NOMO-1 treated with dmso at 0.1 percent for 144 hours (cell line): ENCODE measurements around the gene SMIM12.

Source experiments
- DNase-seq: peaks from one replicate; lab custom pipeline; 2025; ENCODE audit not compliant: unreplicated experiment; lab: John Stamatoyannopoulos, UW

The SMIM12 gene, protein sequence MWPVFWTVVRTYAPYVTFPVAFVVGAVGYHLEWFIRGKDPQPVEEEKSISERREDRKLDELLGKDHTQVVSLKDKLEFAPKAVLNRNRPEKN

DNA sequence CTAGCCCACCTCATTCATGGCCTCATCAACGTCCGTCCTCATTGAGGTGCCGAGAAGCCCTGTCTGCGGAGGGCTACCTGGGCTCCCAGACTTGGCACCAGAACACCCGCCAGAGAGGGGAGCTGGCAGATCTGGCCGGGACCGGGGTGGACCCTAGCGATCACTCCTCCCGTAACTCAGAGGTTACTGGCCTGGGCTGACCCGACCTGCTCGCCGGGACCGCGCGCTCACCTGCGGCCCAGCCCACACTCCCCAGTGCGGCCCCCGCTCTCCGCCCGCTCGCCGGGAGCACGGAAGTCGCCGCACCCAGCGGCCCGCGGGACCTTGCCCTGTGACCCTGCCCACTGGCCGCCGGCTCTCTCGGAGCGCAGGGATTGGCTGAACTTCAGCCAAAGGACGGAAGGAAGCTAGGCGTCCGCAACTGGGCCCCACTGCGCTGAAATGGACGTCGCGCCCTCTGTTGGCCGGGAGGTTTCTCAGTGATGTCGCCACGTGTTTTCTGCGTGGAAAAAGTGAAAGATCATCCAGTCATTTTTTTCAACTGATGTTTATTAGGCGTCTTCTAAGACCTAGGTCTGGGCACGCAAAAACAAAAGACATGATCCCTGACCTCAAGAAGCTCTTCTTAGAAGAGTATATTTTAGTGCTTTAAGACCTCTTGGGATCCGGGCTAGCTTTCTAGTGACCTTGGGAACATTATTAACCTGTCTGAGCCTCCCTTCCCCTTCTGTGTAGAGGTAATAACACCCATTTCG is at the start of gene SMIM12:
Gene SMIM12, minus strand, starts transcription at position 304 of the 755 bp plus-strand sequence. CDS start 3,772 bp downstream, outside the sequence.
- peak; percentile 91 for DNase-seq

DNA sequence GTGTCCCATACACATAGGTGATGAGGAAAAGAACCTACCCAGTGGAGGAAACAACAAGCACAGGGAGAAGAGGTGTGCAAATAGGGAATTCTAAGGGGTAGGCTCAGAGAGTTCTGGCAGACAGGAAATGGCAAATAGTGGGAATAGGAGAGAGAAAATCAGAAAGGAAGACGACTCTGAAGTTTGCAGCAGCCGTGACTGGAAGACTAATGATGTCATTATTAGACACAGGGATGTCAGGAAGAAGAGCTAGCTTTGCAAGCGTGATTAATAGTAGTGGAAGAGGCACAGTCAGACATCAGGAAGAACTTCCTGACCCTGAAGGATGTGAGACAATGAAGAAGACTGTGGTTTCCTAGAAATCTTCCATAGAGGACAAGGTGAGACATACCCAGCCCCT is 48.8 kb upstream of the SMIM12 start:
- DNase-seq = no peak

DNA sequence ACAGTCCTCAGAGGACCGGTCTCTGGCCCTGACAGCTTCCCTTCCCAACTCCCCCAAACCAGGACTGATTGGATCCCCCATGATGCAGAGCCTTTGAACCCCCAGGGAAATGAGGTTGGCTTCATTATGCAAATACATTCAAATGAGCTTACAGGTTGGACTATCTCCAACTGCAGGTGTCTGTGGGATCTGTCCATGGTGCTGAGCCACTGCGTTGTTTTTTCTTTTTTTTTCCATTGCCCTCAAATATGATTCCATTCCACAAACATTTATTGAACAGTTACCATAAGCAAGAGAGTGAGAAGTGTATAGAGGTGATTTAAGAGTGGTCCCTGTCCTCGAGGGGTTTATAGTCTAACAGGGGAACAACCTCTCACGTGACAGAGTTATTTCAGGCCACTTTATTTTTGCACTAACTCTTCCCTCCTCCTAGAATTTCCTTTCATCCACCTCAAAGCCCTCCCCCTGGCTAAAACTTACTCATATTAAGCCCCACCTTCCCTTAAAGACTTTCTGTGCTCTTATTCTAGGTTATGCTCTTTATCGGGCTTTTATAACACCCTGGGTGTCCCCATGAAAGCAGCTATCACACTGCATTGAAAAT is 48.0 kb upstream of the SMIM12 start:
- DNase-seq = no peak

DNA sequence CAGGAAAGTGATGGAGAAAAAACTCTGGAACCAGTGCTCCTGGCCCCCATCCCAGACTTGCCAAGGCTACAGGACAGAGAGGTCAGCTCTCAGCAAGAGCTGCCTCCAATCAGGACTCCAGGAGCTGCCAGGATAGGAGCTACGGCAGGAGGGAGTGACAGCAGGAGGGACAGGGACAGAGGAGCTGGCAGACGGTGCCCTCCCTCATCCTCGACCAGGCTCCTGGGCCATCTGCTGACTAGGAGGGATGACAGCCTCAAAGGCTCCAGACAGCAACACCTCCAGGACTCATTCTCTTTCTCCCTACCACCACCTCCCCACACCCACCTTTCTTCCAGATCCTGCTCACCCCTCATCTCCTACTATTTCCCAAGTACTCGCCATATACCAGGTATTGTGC is 47.2 kb upstream of the SMIM12 start:
- no peak for DNase-seq

DNA sequence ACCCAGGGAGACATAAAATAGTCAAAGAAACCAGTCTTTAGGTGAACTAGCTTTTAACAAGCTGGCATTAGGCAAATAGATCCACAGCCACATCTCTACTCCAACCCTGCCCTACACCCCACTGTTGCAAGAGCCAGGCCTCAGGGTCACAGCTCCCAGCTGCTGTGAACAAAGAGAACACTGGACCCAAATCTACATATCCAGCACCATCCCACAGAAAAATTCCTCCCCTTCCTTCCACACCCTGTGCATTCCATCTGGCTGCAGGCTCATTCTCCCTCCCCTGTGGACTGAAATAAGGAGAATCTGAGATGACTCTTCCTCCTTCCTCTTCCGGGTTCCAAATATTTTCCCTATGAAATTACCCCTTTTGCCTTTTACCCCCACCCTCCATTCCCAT is 46.7 kb upstream of the SMIM12 start:
- DNase-seq = no peak

DNA sequence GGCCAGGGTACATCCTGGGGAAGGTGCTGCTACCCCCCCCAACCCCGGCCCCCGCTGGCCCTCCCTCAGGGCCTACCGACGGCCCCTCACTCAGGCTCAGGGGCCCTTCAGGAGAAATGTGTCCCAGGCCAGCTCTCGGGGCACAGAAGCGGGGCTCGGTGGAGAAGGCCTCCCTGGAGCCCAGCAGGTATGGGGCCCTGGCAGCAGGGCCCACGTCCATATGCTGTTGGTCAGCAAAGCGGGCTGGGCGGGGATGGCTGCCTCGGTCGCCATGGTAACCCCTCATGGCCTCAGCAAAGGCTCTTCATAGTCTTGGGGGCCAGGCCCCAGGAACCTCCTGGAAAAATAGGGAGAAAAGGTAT is 45.5 kb upstream of the SMIM12 start:
- no peak for DNase-seq

DNA sequence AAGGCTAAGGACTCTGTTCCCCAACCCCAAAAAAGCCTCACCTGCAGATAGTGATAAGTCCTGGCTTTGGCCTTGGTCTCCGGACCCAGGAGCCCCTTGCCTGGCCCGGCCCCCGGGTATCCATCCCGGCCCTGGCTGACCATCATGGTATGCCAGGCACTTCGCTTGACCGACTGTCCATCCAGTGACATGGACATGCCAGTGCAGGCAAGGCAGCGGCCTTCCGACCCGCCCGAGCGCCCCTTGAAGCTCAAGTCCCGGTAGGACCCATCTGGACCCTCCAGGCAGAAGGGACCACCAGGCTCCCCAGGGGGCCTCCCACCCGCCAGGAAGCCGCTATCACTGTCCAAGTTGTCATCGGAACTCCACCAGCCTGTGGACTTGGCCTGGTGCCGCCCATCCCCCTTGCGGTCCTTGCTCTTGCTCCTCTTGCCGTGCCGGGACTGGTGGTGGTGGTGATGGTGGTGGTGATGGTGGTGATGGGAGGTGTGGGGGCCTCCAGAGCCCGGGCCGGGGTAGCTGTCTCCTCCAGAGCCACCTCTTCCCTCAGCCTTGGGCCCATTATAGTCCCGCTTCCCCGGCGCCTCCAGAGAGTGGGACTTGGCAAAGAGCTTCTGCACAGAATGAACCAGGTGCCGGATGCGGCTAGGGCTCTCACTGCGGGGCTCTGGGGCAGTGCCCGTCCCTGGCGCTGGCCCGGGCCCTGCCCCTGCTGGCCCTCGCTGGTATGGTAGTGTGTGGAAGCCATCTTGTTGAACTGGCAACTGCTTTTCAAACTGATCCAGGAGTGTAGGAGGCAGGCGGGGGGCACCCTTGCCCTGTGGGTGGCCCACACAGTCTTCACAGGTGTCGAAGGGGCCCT is 44.9 kb upstream of the SMIM12 start:
- no peak for DNase-seq

DNA sequence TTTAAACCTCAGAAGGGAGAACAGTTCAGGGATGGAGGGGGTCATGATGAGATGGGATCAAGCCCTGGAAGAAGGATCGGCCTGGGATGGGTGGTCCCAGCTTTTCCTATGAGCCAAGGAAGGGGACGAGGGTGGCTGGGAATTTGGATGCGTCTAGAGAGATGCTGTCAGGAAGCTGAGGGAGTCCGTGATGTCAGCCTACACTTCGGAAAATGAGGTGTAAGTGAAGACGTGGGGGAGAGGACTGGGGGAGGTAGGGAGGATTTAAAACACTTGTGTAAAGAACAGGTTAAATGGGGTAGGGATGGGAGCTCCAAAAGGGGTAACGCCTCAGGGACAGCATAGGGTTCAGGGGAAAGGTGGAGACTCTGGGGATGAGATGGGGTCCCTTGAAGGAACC is 42.4 kb upstream of the SMIM12 start:
- no peak for DNase-seq

DNA sequence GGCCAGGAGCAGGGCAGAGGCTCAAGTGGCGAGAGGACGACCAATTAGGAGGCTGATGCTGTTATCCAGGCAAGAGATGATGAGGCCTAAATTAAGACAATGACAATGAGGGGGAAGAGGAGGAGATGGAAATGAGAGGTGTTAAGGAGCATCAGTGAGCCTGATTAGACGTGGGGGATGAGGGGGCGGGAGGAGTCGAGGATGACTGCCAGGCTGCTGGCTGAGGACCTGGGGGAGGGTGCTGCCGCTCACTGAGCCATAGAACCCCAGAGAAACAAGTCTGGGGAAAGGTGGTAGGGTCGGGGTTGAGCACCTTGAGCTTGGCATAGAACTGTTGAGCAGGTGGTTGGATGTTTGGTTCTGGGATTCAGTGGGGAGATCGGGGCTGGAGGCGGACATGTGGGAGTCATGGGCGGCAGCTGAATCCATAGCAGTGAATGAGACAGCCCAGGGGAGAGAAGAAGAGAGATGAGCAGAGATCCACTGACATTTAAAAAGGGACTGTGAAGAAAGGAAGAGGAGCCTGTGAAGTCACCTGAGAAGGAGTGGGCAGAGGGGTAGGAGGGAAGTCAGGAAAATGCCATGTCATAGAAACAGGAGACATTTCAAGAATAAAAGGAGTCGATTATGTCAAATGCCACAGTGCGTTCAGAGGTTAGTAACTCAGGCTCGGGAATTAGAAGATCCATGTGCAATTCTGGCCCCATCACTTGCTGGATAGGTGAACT is 41.4 kb upstream of the SMIM12 start:
- no peak for DNase-seq

DNA sequence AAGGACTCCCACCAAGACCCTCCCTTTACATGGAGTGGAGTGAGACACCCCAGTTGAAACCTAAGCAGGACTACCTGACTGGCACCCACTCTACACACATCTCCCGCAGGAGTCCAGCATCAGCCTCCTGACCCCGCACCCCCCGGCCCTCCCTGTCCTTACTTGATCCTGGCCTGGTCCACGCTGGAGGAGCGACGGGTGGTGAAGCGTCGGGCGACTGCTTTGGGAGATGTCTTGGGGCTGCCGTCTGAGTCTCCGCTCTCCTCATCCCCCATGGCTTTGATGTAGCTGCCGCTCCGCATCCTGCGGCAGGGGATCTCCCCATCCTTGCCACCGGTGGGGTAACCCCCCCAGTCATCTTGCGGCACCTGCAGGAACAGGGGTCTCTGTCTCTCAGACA is 40.4 kb upstream of the SMIM12 start:
- DNase-seq = no peak

DNA sequence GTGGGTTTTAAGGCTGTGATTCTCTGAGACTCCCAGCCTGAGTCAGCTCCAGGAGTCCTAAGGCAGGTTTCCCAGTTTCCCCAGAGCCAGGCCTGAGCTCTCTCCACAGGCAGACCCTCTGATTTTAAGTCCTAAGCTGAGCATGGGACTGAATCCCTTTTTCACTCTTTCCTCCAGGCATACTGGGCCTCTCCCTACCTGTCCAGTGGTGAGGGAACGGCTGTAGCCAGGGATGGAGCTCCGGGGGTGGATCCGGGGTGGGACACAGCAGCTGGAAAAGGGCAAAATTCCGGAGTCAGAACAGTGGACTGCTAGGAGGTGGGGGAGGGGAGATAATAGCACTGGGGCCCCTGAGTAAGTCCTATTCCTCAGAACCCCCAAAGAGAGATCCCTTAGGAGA is 39.9 kb upstream of the SMIM12 start:
- DNase-seq = no peak

DNA sequence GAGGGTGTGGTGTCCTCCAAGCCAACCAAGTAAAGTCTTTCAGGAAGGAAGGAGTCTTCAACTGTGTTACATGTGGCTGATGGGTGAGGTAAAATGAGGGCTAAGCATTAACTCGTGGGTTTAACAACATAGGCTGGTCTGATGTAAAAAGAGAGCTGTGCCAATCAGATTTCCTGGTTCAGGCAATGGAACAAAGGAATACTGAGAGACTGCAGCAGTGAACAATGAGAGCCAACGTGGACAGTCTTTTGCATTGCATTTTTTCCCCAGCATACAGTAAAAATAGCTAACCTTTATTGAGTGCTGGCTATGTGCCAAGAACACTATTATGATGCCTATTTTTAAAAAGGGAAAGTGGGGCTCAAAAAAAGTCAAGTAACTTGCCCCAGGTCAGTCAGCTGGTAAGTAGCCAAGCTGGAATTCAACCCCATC is 38.8 kb upstream of the SMIM12 start:
- DNase-seq = no peak

DNA sequence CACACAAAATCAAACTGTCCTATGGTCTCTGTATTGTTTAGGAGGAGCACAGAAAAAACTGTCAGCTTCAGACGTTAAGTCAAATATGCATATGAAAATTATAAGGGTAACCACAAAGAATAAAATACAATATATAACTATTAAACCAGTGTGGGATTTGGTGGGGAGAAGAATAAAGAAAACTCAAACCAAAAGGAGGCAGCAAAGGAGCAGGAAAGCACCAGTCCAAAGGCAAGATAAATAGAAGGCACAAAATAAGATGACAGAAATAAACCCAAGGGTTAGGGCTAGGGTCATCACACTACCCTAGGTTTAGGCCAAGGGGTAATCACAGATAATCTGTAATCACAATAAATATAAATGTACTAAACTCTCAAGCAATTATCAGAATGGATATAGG is 37.1 kb upstream of the SMIM12 start:
- DNase-seq = no peak

DNA sequence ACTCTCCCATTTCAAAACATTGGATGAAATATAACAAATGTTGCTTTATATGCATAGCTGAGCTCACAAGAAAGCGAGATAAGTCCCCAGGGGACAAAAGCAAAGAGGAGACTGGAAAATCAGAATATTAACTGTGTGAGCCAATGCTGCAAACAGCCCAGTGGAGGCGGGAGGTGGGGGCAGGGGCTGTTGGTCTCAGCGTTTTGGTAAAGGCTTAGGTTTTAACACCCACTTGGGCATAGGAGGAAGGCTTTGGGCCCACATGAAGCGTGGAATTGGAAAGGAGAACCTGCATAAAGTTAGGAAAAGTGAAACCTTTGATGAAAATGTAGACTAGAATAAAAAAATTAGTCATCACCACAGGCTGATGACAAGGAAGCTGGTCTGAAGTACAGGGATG is 30.2 kb upstream of the SMIM12 start:
- DNase-seq = no peak

DNA sequence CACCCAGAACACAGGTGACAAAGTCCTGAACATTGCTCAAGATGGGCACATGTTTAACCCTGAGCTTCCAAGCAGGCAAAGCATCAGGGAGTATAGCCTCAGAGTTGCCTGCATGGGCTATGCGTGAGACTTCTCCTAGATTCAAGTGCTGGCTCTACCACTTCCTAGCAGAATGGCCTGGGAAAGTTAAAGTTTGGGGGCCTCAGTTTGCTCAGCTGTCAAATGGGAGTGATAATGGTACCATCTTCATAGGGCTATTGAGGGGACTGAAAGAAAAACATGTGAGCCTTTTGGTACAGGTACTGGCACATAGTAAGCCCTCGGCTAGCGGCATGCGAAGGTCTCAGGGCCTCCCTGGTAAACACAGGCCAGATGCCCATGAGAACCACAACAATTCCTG is 28.0 kb upstream of the SMIM12 start:
- no peak for DNase-seq

DNA sequence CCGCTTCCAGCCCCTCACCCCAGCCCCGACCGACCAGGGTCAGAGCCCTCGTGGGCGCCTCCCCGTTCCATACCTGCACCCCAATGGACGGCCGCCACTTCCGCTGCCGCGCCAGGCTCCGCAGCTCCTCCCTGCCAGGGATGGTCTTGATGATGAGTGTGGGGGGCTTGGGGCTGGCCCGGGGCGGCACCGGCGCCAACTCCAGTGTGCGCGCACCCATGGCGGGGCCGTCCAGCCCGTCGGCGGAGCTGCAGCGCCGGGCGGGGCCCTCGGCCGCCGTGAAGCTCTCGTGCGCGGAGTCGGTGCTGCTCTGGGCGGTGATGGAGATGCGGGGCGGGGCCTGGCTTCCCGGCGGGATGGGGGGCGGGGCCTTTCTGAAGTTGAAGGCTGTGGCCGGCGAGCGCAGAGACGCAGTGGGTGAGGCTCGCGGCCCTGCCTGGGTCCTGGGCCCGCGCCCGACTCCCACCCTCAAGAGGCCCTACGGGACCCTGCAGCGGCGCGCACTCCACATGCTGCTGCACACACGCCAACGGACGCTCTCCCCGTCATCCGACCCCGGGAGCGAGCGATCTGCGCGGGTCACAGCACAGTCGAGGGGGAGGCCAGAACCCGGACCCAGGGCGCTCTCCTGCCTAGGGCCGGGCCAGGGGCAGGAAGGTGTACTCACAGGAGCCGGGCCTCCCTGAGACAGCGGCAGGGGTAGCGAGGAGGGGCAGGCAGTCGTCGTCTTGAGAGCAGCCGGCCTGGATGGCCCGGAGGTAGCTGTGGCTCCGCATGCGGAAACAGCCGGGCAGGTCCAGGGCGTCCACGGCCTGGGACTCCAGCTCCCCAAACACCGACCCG is 26.1 kb upstream of the SMIM12 start:
- no peak for DNase-seq

DNA sequence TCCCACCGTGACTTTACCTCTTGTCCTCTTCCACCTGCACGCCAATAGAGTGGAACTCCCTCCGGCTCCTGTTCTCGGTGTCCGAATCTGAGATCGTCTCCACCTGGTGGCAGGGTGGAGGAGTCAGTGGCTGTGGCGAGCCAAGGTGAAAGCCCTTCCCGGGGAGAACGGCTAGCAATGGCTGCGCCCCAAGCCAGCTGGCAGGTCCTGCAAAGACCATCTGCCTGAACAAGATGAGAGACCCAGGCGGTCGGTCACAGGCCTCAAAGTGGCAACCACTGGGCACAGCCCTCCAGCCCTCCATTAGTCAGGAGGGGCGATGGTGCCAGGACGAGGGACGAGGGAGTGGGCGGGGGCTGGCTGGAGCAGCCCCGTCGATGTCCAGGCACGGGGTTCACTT is 25.4 kb upstream of the SMIM12 start:
- no peak for DNase-seq

DNA sequence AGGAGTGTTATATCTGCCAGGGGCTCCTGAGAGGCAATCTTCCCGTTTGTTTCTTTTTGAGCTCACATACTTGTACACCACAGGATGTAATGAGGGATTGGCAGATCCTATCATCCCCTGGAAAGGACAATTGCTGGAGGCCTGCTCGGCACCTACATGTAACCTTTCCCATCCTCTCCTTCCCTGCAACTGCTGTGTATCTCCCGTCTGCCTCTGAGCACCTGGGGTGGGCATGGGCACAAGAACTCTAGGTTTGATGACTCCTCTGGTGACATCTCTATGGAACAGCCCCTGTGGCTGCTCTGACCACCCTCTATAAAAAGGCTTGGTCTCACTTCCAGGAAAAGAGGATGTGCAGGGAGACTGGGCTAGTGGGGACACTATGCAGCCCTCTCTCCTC is 25.0 kb upstream of the SMIM12 start:
- no peak for DNase-seq

DNA sequence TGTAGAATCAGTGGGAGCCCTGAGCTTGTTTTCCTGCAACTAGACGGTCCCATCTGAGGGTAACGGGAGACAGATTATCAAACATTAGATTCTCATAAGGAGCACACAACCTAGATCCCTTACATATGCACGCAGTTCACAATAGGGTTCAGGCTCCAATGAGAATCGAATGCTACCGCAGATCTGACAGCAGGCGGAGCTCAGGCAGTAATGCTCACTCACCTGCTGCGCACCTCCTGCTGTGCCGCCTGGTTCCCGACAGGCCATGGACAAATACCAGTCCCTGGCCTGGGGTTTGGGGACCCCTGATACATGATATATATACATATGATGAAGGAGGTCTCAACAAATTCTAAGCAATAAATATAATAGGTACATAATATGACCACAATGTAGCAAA is 19.7 kb upstream of the SMIM12 start:
- no peak for DNase-seq

DNA sequence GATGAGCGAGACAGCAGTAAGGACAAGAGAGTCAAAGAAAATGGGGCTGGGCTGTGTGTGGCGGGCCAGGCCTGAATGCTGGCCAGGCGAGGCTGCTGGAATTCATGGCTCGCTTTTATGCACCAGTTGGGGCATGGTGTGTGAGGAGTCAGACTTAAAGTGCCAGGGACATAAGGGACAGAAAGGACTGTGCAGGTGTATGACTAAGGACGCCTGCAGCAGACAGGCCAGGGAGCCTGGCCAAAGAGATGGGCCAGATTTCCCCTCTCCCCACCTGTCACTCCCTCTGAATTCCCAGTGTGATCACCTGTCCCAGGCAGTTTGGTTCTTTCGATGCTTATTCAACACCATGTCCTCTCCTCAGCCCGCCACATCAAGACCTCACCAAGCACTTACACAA is 16.9 kb upstream of the SMIM12 start:
- no peak for DNase-seq
